Liver (tissue), 9 donors: Measurements from ENCODE around the gene AFAP1. TPM values are rescaled to one million over a fixed set of nuclear protein-coding genes. Genes with fewer than 3 reads are reported as not detected.

Experiments
- DNase-seq: peaks from one replicate; pipeline ENCODE4 v3.0.0-alpha.2; 2017; ENCODE audit warnings: low spot score
- H3K27ac ChIP-seq, 2 donors: one replicate each; pipeline ENCODE4 v1.7.0; 2013; ENCODE audit warnings: inconsistent platforms in 2 of 2, low read length in 2 of 2, control low read depth in 1 of 2, low read depth in 1 of 2, mild to moderate bottlenecking in 1 of 2
- H3K27me3 ChIP-seq, 4 donors: one replicate each; pipeline versions ENCODE4 v1.6.1 to v1.7.0; 2013; ENCODE audit warnings: low read length in 3 of 4, inconsistent platforms in 1 of 4, mild to moderate bottlenecking in 1 of 4, moderate library complexity in 1 of 4; ENCODE audit not compliant: control insufficient read depth in 4 of 4, insufficient read depth in 4 of 4
- H3K36me3 ChIP-seq, 4 donors: one replicate each; pipeline versions ENCODE4 v1.6.1 to v1.7.0; 2013; ENCODE audit warnings: low read length in 3 of 4, mild to moderate bottlenecking in 3 of 4, low read depth in 1 of 4, moderate library complexity in 1 of 4; ENCODE audit not compliant: control insufficient read depth in 4 of 4, insufficient read depth in 3 of 4
- H3K4me1 ChIP-seq, 4 donors: one replicate each; pipeline versions ENCODE4 v1.6.1 to v1.7.0; 2013; ENCODE audit warnings: low read length in 3 of 4, mild to moderate bottlenecking in 3 of 4, moderate library complexity in 1 of 4; ENCODE audit not compliant: control insufficient read depth in 4 of 4, insufficient read depth in 4 of 4
- H3K4me3 ChIP-seq, 3 donors: one replicate each; pipeline versions ENCODE4 v1.6.1 to v1.7.0; 2013; ENCODE audit warnings: low read length in 3 of 3, control low read depth in 1 of 3, low read depth in 1 of 3, mild to moderate bottlenecking in 1 of 3
- H3K9ac ChIP-seq, 2 donors: one replicate each; pipeline ENCODE4 v1.7.0; 2013; ENCODE audit warnings: low read length in 2 of 2, mild to moderate bottlenecking in 2 of 2, moderate library complexity in 2 of 2, control low read depth in 1 of 2, low read depth in 1 of 2
- H3K9me3 ChIP-seq, 4 donors: one replicate each; pipeline versions ENCODE4 v1.6.1 to v1.7.0; 2013; ENCODE audit warnings: low read length in 3 of 4; ENCODE audit not compliant: control insufficient read depth in 4 of 4
- ATF3 ChIP-seq: IDR thresholded peaks from 2 replicates; pipeline ENCODE4 v1.6.1; 2016; ENCODE audit warnings: antibody characterized with exemption
- EGR1 ChIP-seq, 2 donors: IDR thresholded peaks; 2 replicates each; pipeline ENCODE4 v1.6.1; 2016 to 2018; ENCODE audit warnings: antibody characterized with exemption in 2 of 2, low read depth in 2 of 2
- FOXA1 ChIP-seq: IDR thresholded peaks from 2 replicates; pipeline ENCODE4 v1.6.1; 2016; ENCODE audit warnings: antibody characterized with exemption
- FOXA2 ChIP-seq: IDR thresholded peaks from 2 replicates; pipeline ENCODE4 v1.6.1; 2016; ENCODE audit warnings: antibody characterized with exemption
- GABPA ChIP-seq, 2 donors: IDR thresholded peaks in 1 of 2; conservative IDR thresholded peaks in 1 of 2; 2 replicates each; pipeline ENCODE4 v1.6.1; 2016; ENCODE audit warnings: antibody characterized with exemption in 2 of 2, mild to moderate bottlenecking in 1 of 2, moderate library complexity in 1 of 2
- HNF4A ChIP-seq, 2 donors: conservative IDR thresholded peaks; 2 replicates each; pipeline ENCODE4 v1.6.1; 2016; ENCODE audit warnings: antibody characterized with exemption in 2 of 2, mild to moderate bottlenecking in 2 of 2
- HNF4G ChIP-seq: IDR thresholded peaks from 2 replicates; pipeline ENCODE4 v1.6.1; 2016; ENCODE audit warnings: antibody characterized with exemption
- JUND ChIP-seq, 2 donors: IDR thresholded peaks; 2 replicates each; pipeline ENCODE4 v1.6.1; 2016; ENCODE audit warnings: antibody characterized with exemption in 2 of 2
- NR2F2 ChIP-seq: IDR thresholded peaks from 2 replicates; pipeline ENCODE4 v1.6.1; 2016; ENCODE audit warnings: antibody characterized with exemption
- RAD21 ChIP-seq, 2 donors: IDR thresholded peaks; 2 replicates each; pipeline ENCODE4 v1.6.1; 2016; ENCODE audit warnings: antibody characterized with exemption in 2 of 2, mild to moderate bottlenecking in 2 of 2
- RXRA ChIP-seq, 2 donors: IDR thresholded peaks; 2 replicates each; pipeline ENCODE4 v1.6.1; 2017 to 2018; ENCODE audit warnings: antibody characterized with exemption in 2 of 2, mild to moderate bottlenecking in 1 of 2
- SP1 ChIP-seq: IDR thresholded peaks from 2 replicates; pipeline ENCODE4 v1.6.1; 2018; ENCODE audit warnings: antibody characterized with exemption, mild to moderate bottlenecking
- TAF1 ChIP-seq: conservative IDR thresholded peaks from 2 replicates; pipeline ENCODE4 v1.6.1; 2016; ENCODE audit warnings: antibody characterized with exemption, mild to moderate bottlenecking
- YY1 ChIP-seq: IDR thresholded peaks from 2 replicates; pipeline ENCODE4 v1.6.1; 2016; ENCODE audit warnings: antibody characterized with exemption, mild to moderate bottlenecking
- ZBTB33 ChIP-seq: IDR thresholded peaks from 2 replicates; pipeline ENCODE4 v1.6.1; 2016; ENCODE audit warnings: antibody characterized with exemption
- WGBS: extraction: QIAGEN DNeasy Blood & Tissue Kit; methylation state at CpG from one replicate; pipeline ENCODE4 v1.1.7; 2013; 5-methylcytosine and 5-hydroxymethylcytosine counted together
- polyA plus RNA-seq, 2 donors: library from polyadenylated mRNA; stranded (reverse) in 1 of 2; unstranded in 1 of 2; fragments of 200-250 nt in 1 of 2; fragments of >200 nt in 1 of 2; fragmentation: Nextera tagmentation in 1 of 2; extraction: Ambion mirVana in 1 of 2; gene quantifications; one replicate each; pipeline versions ENCODE4 v1.2.1 to v1.2.3, GENCODE V29; 2013 to 2015
- total RNA-seq, 2 donors: library from RNA; depleted of rRNA; stranded (reverse); fragments of >200 nt; gene quantifications; one replicate each; pipeline ENCODE4 v1.2.3, GENCODE V29; 2014
- TF ChIP-seq, protein P1 (sequence below): IDR thresholded peaks from 2 replicates; pipeline ENCODE4 v1.6.1; 2016; ENCODE audit warnings: antibody characterized with exemption
- TF ChIP-seq, protein P2 (sequence below): IDR thresholded peaks from 2 replicates; pipeline ENCODE4 v1.6.1; 2016; ENCODE audit warnings: antibody characterized with exemption, mild to moderate bottlenecking
- TF ChIP-seq, protein P3 (sequence below): fragments of 150-350 bp; IDR thresholded peaks from 2 replicates; pipeline ENCODE4 v1.5.1; 2017; ENCODE audit warnings: improper control_type of control experiment, low read depth, low read length; ENCODE audit not compliant: missing input control
- donor health status: healthy.
- donor health status: healthy.
- donor health status: healthy.
- donor health status: healthy.
- donor health status: healthy.

AFAP1 gene
- total and polyA plus RNA-seq, 4 donors, result 0.40 to 3.2 (median 1.6) TPM

DNA sequence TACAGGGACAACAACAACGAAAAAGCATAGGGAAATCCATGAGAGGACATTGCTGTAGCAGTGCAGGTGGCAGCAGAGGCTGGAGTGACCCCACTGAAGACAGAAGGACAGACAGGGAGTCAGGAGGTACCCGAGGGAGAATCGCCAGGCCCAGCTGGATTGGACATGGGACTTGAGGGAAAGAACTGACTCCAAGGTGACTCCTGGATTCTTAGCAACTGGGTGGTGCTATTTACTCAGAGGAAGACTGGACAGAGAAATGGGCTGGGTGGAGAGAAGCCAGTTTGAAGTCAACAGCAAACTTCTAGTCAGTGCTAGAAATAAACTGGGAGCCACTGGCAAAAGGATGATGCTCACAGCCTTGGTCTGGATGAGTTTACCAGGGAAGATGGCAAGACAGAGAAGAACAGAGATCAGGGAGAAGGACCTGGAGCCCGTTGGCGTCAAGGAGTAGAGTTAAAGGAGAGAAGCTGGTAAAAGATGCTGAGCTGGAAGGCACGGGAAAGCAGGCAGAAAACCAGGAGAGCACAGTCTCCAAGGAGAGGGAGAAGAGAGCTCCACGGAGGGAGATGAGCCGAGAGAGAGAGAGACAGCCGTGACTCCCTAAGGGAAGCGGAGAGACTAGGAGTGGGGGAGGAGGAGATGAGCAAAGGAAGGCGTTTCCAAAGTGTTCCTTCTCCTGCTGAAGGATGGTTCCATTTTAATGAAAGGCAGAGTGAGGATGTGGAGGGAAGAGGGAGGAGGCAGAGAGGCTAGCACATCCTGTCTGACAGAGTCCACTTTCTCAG, 119.4 kb downstream of the AFAP1 start:
- 91% methylated on average over 11 of the region's 11 CpGs for WGBS
- H3K27ac ChIP-seq, result no peak overlapping the region
- H3K9me3 ChIP-seq, result no peaks in the 10 kb centered on the region
- H3K36me3 ChIP-seq, result no peaks in the 10 kb centered on the region
- DNase-seq, result no peak
- TF ChIP-seq, protein P1, sequence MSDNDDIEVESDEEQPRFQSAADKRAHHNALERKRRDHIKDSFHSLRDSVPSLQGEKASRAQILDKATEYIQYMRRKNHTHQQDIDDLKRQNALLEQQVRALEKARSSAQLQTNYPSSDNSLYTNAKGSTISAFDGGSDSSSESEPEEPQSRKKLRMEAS, result no peak
- no peak for TF ChIP-seq RAD21 (IDR thresholded peaks at IDR 0.05)
- TF ChIP-seq RXRA (IDR thresholded peaks at IDR 0.05), result no peak
- no peak for TF ChIP-seq SP1
- no peak for TF ChIP-seq FOXA2
- TF ChIP-seq, protein P2, sequence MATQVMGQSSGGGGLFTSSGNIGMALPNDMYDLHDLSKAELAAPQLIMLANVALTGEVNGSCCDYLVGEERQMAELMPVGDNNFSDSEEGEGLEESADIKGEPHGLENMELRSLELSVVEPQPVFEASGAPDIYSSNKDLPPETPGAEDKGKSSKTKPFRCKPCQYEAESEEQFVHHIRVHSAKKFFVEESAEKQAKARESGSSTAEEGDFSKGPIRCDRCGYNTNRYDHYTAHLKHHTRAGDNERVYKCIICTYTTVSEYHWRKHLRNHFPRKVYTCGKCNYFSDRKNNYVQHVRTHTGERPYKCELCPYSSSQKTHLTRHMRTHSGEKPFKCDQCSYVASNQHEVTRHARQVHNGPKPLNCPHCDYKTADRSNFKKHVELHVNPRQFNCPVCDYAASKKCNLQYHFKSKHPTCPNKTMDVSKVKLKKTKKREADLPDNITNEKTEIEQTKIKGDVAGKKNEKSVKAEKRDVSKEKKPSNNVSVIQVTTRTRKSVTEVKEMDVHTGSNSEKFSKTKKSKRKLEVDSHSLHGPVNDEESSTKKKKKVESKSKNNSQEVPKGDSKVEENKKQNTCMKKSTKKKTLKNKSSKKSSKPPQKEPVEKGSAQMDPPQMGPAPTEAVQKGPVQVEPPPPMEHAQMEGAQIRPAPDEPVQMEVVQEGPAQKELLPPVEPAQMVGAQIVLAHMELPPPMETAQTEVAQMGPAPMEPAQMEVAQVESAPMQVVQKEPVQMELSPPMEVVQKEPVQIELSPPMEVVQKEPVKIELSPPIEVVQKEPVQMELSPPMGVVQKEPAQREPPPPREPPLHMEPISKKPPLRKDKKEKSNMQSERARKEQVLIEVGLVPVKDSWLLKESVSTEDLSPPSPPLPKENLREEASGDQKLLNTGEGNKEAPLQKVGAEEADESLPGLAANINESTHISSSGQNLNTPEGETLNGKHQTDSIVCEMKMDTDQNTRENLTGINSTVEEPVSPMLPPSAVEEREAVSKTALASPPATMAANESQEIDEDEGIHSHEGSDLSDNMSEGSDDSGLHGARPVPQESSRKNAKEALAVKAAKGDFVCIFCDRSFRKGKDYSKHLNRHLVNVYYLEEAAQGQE, result no peak
- no peak for TF ChIP-seq GABPA (IDR thresholded peaks at IDR 0.05 in 1 of 2, conservative IDR thresholded peaks at IDR 0.05 in 1 of 2)
- TF ChIP-seq NR2F2, result no peak
- TF ChIP-seq, protein P3, sequence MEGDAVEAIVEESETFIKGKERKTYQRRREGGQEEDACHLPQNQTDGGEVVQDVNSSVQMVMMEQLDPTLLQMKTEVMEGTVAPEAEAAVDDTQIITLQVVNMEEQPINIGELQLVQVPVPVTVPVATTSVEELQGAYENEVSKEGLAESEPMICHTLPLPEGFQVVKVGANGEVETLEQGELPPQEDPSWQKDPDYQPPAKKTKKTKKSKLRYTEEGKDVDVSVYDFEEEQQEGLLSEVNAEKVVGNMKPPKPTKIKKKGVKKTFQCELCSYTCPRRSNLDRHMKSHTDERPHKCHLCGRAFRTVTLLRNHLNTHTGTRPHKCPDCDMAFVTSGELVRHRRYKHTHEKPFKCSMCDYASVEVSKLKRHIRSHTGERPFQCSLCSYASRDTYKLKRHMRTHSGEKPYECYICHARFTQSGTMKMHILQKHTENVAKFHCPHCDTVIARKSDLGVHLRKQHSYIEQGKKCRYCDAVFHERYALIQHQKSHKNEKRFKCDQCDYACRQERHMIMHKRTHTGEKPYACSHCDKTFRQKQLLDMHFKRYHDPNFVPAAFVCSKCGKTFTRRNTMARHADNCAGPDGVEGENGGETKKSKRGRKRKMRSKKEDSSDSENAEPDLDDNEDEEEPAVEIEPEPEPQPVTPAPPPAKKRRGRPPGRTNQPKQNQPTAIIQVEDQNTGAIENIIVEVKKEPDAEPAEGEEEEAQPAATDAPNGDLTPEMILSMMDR, result no peak
- TF ChIP-seq JUND (IDR thresholded peaks at IDR 0.05), result no peak
- no peak for TF ChIP-seq ATF3
- TF ChIP-seq HNF4A (conservative IDR thresholded peaks at IDR 0.05), result no peak
- TF ChIP-seq FOXA1, result no peak
- TF ChIP-seq HNF4G, result no peak
- TF ChIP-seq TAF1, result no peak
- TF ChIP-seq ZBTB33, result no peak
- TF ChIP-seq EGR1 (IDR thresholded peaks at IDR 0.05; ENCODE audit: low read depth in 2 of 2), result no peak
- TF ChIP-seq YY1, result no peak
- no peak overlapping the region for H3K4me3 ChIP-seq
- no peaks in the 10 kb centered on the region for H3K27me3 ChIP-seq
- peaks cover 0 to 5% (median 0%) of the 10 kb centered on the region in 4 donors for H3K4me1 ChIP-seq
- no peak overlapping the region for H3K9ac ChIP-seq
